NCI-H2196 treated with DMSO at 0.1 percent for 48 hours (cell line): ENCODE results near the gene HOXA3.
A peak's percentile ranks its signal among the peaks of the same experiment; 100 is the strongest.

Source experiments
- DNase-seq: peaks from one replicate; lab custom pipeline; 2025; ENCODE audit not compliant: unreplicated experiment; lab: John Stamatoyannopoulos, UW

Gene HOXA3

DNA sequence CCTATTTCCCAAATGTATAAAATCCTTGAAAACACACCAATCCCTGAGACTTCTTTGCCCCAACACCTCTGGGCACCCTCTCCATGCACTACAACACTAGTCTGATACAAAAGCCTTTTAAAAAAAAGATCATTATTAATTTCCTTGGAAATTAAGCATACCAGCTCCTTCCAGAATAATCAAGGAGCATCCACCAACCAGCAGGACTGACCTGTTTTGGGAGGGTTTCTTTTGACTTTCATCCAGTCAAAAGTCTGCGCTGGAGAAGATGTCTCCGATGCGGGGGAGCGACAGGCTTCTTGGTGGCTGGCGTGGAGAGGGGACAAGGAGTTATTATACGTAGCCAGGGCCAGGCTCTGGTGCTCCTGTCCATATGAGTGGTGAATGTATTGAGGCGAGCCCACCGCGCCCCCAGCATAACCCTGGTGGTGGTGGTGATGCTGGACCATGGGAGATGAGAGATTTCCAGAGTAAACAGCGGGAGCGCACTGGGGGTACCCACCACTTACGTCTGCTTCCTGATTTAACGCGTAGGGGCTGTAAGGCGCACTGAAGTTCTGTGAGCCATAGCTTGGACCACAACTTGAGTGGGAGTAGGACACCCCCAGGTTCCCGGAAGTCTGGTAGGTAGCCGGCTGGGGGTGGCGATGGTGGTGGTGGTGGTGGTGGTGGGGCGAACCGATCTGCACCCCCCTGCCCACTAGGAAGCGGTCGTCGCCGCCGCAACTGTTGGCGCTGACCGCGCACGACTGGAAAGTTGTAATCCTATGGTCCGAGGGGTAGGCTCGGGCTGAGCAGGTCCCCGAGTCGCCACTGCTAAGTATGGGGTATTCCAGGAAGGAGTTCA is 57.1 kb downstream of the HOXA3 start:
- DNase-seq: no peak

DNA sequence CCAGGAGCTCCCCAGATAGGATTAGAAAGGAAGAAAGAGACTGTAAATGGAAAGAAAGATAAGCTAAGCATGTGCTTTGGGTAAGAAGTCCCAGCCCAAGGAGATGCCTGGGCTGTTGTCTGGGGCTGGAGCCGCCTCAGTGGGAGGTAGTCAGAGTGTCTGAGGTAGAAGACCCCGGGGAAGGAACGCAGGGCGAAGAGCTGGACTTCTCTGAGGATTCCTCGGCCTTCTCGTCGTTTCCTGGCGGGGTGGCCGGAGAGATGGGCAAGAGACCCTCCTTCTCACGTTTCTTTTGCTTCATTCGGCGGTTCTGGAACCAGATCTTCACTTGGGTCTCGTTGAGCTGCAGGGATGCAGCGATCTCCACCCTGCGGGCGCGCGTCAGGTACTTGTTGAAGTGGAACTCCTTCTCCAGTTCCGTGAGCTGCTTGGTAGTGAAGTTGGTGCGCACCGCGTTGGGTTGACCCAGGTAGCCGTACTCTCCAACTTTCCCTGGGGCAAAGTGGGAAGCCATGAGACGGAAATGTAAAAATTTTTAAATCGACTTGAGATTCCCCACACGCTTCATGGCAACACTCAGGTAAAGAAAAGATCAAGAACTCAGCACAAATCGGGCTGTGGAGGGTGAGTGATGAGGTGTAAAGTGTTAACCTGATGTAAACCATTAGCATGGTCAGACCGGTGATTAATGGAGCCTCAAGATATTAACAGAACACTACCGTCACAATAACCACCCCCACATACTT is 57.9 kb downstream of the HOXA3 start:
- no peak for DNase-seq

DNA sequence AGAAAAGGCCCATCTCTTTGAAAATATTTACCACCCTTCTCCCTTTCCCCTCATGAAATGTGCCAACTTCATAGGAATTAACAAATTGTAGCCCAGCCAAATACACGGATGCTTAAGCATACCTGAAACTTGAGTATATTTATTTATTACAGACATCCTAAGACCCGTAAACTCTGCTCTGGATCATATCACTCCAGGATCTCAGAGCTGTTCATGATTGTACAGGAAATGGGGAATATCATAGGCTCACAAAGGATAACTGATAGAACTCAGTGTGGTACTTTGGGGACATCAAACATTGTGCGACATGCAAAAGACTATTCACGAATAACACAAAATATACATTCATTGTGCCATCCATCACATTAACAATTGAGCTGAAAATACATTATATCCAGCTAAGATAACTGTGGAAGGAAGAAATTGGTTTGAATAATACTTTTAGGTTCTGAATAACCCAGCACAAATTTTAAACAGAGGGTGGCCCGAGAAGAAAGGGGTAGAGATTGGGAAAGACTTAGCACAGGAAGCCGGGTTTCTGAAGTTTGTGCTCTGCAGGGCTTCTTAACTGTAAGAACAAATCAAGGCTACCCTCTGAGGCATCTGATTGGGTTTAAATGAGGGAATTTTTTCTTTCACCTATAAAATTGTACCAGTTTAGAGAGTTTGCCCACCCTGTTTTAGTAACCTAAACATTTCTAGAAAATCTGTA is 59.0 kb downstream of the HOXA3 start:
- no peak for DNase-seq

DNA sequence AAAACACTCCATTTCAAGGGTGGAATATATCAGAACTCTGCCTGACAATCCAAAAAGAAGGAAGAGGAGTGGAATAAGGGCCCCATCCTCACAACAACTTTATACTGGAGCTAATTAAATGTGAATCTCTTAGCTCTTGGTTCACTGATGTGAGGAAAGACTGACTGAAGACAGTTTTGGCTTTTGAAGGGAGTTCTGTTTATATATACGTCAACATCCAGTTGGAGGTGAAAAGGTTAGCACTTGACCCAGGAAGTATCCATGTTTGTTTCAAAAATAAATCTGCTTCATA is 59.6 kb downstream of the HOXA3 start:
- DNase-seq: no peak

DNA sequence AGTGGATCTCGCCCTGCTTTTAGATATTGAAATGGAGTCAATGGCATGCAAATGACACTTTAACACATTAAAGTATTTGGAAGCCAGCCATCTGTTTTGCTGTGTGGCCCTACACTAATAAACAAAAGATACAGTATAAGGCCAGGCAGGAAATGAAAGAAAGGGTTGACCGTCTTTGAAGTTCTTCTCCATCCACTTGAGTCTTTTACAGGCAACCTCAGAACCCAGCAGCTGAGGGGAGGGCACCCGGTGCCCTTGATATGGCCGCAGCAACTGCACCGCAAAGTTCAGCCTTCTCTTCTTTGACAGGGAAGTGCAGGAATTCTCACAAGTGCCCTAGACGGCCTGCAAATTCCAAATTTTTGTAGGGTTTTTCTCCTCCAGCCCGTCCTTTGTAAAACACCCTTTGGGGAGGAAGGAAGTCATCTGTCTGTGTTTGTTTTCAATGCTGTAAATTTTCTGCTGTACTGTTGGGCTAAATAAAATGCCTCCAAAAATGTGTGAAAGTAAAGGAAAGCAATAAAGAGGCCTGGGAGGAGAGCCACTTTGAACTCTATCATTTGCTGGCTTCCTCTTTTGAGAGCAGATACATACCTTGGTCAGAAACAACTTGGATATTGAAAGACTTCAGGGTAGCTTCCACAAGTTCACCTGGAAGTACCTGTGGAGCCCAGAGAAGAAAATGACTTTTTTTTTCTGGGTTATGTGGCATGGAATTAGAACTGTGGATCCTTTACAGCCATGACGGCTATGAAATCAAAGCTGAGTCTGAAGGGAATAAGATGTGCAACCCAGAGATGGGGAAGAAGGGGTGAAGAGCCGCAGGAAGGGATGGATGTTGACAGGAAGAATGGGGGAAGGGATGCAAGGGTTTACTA is 60.2 kb downstream of the HOXA3 start:
- DNase-seq: no peak

DNA sequence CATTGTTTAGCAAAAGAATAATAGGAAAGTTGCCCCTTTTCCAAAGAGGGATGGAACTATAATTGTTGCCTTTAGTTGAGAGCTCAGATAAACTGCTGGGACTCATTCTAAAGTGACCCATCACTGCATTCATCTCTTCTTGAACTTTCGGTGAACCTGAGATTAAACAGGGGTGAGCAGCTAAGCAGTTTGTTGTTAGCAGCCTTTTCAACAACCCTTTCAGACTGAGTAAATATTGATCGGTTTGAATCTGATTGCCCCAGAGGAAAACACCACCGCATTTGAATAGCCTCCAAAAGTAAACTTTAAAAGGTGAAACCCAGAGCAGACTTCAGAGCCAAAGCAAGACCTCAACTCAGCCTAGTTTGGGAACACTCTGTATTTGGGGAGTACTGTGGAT is 61.3 kb downstream of the HOXA3 start:
- peak; percentile 18 for DNase-seq

DNA sequence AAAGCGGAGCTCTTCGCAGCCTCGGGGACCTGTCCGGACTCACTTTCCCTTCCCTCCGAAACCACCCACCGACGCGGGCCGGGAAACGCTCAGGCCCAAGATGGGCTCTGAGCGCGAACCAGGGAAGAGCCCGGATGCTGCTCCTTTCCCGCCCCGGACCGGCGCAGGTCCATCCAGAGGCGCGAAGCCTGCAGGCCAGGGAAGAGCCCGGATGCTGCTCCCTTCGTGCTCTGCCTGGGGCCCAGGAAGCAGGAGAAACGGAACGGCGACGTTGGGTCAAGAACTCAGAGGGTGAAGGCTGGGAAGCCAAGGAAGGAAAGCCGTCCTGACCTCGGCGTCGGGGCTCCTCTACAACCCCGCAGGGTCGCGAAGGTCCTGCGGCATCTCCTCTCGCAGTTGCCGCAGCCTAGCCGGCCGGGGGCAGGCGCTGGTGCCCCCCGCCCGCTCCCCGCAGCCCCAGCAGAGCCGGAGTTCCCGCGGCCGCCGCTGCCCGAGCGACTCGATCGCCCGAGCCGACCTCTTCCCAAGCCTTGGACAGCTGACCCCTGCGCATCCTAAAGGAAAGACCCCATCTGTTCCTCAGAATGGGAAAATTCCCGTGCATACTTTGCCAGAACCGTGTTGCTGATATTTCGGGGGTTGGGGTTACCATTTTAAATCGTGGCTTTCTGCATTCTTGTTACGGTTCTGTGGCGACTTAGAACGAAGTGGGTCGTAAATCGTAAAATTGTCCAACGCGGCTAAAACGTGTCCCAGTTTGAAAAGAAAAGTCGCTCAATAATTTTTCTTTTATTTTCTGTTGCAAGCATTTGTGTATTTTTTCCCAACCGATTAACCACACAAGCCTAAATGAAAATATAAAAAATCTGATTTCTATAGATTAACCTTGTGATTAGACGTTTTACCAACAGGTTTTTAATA is 64.1 kb downstream of the HOXA3 start:
- no peak for DNase-seq

DNA sequence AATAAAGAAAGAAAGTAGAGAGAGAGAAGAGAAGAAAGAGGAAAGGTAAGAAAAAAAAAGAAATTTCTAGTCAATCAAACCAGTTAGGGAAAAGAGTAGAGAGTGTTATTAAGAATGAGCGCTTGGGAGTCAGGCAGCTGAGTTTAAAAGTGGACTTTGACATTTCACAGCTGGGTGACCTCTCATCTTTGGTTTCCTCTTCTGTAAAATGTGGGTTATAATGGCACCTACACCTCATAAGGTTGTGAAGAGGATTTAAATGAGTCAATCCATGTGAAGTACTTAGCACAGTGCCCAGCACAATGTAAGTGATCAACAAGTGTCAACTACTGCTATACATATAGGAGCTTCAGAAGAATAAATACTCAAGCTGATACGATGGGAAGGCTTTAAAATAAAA is 68.7 kb downstream of the HOXA3 start:
- no peak for DNase-seq

DNA sequence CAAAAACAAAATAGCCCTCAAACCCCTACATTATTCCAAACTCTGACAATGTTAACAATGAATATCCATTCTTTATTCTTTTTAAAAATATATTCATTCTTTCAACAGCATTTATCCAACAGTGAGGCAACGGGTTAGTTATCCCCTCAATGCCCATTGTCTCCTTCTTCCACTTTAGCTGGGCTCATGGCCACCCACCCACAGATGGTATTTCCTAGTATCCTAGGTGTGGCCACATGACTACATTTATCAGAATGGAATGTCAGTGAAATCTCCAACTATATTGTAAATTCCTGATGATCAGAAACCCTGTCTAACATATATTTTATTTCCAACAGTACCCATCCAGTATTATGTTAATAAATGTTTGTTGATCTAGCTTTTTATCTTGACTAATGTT is 70.2 kb downstream of the HOXA3 start:
- DNase-seq: no peak

DNA sequence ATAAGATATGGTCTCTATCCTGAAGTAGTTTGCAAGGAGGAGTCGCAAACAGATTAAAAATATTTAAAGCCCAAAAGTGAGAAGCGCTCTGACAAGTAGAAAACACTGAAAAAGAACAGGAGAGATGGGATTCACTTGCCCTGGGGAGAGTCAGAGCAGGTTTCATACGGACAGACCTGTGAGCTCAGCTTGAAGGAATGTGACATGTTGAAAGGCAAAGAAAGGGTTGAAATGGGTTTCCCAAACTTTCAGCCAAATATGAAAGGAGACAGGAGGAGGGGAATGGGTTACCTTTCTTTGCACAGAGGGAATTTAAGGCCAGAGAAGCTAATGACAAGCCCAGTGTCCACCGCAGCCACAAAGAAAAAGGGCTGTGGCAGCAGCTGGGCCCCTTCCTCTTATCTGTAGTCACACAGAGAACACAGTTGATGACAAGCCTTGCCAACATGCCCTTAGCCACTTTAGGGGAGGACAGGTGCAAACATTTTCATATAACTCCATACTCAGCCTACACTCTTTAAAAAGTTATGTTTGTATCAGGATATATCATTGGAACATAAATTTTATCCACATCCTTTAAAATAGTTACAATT is 71.4 kb downstream of the HOXA3 start:
- DNase-seq: no peak

DNA sequence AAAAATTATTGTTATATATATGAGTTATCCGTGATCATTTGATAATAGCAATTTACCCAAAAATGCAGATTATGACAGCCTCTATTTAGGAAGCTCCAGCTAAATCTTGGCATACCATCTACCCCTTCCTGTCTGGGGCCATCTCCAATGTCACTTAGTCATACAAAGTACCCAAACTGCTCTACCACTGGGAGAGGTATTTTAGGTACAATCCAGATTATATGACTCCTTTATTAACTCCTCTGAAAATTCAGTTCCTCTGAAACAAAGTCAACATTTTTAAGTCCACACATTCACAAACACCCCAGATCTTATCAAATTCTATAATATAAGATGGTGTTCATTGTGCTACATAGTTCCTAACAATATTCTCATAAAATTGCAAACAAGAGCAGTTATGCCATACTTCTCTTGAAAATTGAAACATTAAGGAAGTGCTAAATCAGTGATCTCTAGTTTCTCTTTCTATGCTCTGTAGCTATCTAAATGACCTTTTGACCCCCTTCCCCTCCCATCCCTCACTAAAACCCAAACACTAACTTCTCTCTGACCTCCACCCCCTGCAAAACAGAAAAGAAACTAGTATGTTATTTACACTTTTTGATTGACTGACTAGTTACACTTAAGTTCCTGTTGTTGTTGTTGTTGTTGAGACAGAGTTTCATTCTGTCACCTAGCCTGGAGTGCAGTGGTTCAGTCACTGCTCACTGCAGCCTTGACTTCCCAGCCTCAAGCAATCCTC is 73.0 kb downstream of the HOXA3 start:
- DNase-seq: no peak

DNA sequence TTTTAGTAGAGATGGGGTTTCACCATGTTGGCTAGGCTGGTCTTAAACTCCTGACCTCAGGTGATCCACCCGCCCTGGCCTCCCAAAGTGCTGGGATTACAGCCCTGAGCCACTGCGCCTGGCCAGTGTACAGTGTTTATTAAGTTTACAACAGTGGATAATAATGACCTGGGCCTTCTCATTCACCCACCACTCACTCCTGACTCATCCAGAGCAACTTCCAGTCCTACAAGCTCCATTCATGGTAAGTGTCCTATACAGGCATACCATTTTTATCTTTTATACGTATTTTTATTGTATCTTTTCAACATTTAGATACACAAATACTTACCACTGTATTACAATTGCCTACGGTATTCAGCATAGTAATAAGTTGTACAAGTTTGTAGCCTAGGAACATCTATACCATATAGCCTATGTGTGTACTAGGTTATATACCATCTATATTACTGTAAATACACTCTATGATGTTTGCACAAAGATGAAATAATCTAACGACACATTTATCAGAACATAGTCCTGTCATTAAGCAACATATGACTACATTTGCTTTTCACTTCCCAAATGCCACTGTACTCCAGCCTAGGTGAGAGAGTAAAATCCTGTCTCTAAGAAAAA is 73.7 kb downstream of the HOXA3 start:
- DNase-seq: no peak

DNA sequence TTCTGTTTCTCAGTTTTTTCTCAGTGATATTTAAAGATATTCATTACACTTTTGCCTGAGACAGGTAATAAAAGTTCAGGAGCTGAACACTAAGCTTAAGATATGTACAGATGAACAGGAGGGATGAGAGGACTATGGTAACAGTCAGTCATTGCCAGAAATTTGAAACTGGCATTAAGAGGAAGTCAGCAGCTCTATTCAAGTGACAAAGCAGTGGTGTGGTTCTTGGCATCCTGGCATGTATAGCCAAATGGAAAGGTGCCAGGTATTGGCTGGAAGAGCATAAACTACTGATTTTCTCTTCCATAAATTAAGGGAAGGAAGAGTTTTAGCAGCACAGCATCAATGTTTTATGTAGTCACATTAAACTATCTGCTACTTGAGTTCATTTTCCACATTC is 79.3 kb downstream of the HOXA3 start:
- peak; percentile 8 for DNase-seq

DNA sequence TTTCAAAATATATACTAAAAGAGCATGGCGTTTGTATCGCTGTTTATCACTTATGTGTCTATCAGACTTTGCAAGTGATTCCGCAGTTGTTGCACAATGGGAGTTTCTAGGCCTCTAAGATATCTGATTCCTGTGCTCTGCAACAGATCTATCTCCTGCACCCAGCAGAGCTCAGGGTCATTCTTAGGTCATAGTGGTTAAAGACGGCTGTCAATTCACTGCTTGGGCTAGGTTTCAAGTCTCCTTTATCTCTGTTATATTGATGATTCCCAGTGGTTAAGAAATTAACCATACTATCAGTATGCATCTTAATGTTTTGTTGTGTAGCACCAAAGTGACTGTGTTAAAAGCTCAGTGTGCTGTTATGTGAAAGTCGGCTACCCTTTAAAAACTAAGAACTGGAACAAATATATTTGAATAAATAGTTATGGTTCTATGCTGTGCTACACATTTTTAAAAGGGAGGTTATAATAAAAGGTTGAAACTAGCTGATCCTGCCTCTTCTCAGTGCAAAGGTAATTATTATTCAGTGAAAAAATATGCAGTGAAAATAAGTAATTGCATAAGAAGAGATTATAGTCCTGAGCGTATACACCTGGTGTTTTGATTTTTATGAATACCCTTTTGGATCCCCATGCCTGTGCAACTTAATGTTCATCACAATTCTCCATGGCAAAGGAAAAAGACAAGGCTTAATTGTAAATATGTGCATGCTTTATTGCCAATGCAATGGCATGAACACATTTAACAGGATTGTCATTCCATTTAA is 80.6 kb downstream of the HOXA3 start:
- no peak for DNase-seq

DNA sequence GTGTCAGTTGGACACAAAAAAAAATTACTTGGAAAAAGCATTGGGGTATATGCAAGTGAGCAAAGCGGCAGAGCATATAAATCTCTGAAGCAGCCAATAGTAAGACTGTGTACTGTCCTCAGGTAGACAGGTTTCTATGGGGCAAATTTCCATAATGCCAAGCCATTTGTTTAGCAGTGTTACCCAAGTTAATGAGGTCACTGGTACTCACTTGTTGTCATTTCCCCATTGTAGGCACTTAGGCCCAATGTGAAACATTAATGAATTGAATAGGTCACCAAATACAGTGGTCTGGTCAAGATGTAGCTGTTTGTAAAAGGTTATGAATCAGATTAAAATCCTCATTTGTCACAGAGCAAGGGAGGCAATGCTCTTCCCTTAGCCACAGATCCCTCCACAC is 84.1 kb downstream of the HOXA3 start:
- DNase-seq: no peak

DNA sequence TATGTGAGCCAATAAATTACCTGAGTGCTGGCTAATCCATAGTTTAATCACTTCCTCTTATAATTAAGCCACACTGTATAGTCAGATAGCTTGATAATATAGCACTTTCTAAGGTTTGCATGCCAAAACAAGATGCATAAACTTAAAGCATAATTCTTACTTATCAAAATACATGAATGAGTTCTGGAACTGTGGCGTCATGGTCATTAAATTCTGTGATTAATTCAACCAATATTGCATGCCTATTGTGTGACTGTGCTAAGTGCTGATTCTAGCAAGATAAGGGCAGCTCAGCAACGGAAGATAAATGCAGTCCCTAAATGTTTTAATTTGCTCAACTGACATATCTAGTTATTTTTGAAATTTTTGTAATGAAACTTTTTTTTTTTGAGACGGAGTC is 86.2 kb downstream of the HOXA3 start:
- DNase-seq: no peak

DNA sequence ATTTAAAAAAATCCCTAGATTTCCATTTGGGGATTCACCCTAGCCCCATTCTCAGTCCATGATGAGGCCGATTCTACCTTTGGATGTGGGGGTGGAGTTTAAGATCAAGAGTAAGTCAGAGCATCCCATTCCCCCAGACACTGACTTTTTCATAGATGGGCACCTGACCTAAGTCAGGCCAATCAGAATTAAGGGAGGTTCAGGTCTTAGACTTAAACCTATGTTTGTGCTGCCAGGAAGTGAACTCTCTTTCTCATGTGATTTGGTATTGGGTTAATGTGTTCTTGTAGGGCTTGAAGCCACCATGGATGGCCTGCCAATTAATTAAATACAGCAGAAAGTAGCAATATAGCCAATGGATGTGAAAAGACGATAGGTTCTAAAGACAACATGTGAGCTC is 86.7 kb downstream of the HOXA3 start:
- DNase-seq: no peak

DNA sequence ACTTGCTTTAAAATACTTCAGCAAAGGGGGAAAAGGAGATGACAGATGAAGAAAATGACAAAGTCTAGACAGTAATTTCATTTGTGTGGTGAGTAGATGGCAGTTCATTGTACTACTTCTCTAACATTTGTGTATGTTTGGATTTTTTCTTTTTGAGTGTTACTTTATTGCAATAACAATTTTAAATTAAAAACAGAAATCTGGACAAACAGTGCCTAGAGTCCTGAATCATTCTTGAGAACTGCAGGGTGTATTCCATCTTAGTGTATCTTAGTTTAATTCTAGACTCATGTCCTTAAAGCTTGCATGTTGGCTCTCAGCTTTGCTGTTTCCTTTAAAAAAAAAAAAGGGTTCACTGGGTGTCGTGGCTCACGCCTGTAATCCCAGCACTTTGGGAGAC is 87.7 kb downstream of the HOXA3 start:
- no peak for DNase-seq
